Measurements from ENCODE around the gene MRM2. TPM values are rescaled to one million over a fixed set of nuclear protein-coding genes. Genes with fewer than 3 reads are reported as not detected.

Gene MRM2
- total and polyA plus RNA-seq, 4 donors = 9.7 to 14.9 (median 11.8) TPM

- no peak overlapping the region for H3K4me3 ChIP-seq (ENCODE audit: low read depth in 1 of 3, low read length in 3 of 3)
- DNase-seq (ENCODE audit: low spot score) = no peak
Measured at GRCh38 chr7:2248984-2249694, 7.1 kb upstream of the MRM2 start.

GRCh38 chr7:2247141-2247995 is 5.4 kb upstream of the MRM2 start:
- Histone ChIP-seq H3K9ac (ENCODE audit: low read depth in 1 of 2, low read length in 2 of 2) (no peak overlapping the region), H3K27me3 (ENCODE audit: control insufficient read depth in 4 of 4, insufficient read depth in 4 of 4, low read length in 3 of 4) (no peaks in the 10 kb centered on the region), H3K4me3 (ENCODE audit: low read depth in 1 of 3, low read length in 3 of 3) (no peak overlapping the region), H3K27ac (ENCODE audit: low read depth in 1 of 2, low read length in 2 of 2) (no peak overlapping the region), H3K36me3 (ENCODE audit: control insufficient read depth in 4 of 4, insufficient read depth in 3 of 4, low read depth in 1 of 4, low read length in 3 of 4) (no peaks in the 10 kb centered on the region), H3K4me1 (ENCODE audit: control insufficient read depth in 4 of 4, insufficient read depth in 4 of 4, low read length in 3 of 4) (peaks cover 4 to 8% (median 6%) of the 10 kb centered on the region in 4 donors), H3K9me3 (ENCODE audit: control insufficient read depth in 4 of 4, low read length in 3 of 4) (no peaks in the 10 kb centered on the region)
- TF ChIP-seq, protein P1, sequence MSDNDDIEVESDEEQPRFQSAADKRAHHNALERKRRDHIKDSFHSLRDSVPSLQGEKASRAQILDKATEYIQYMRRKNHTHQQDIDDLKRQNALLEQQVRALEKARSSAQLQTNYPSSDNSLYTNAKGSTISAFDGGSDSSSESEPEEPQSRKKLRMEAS (IDR thresholded peaks at IDR 0.05) = no peak
- peak; percentile 27 to 68 for TF ChIP-seq RAD21 (IDR thresholded peaks at IDR 0.05)
- TF ChIP-seq, protein P2, sequence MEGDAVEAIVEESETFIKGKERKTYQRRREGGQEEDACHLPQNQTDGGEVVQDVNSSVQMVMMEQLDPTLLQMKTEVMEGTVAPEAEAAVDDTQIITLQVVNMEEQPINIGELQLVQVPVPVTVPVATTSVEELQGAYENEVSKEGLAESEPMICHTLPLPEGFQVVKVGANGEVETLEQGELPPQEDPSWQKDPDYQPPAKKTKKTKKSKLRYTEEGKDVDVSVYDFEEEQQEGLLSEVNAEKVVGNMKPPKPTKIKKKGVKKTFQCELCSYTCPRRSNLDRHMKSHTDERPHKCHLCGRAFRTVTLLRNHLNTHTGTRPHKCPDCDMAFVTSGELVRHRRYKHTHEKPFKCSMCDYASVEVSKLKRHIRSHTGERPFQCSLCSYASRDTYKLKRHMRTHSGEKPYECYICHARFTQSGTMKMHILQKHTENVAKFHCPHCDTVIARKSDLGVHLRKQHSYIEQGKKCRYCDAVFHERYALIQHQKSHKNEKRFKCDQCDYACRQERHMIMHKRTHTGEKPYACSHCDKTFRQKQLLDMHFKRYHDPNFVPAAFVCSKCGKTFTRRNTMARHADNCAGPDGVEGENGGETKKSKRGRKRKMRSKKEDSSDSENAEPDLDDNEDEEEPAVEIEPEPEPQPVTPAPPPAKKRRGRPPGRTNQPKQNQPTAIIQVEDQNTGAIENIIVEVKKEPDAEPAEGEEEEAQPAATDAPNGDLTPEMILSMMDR (IDR thresholded peaks at IDR 0.05; ENCODE audit: low read depth, low read length, missing input control) = peak; percentile 31
- DNase-seq (ENCODE audit: low spot score) = peak; percentile 49
- WGBS = 75% methylated on average over 36 of the region's 36 CpGs

More at GRCh38 chr7:2248984-2249694, 7.1 kb upstream of the MRM2 start:
- Histone ChIP-seq H3K9ac (ENCODE audit: low read depth in 1 of 2, low read length in 2 of 2) (no peak overlapping the region), H3K9me3 (ENCODE audit: control insufficient read depth in 4 of 4, low read length in 3 of 4) (no peaks in the 10 kb centered on the region), H3K27me3 (ENCODE audit: control insufficient read depth in 4 of 4, insufficient read depth in 4 of 4, low read length in 3 of 4) (no peaks in the 10 kb centered on the region), H3K27ac (ENCODE audit: low read depth in 1 of 2, low read length in 2 of 2) (no peak overlapping the region), H3K4me1 (ENCODE audit: control insufficient read depth in 4 of 4, insufficient read depth in 4 of 4, low read length in 3 of 4) (no peaks in the 10 kb centered on the region), H3K36me3 (ENCODE audit: control insufficient read depth in 4 of 4, insufficient read depth in 3 of 4, low read depth in 1 of 4, low read length in 3 of 4) (peaks cover 0 to 2% (median under 1%) of the 10 kb centered on the region in 4 donors)
- WGBS = 62% methylated on average over 24 of the region's 24 CpGs
- no peak for TF ChIP-seq FOXA2 (IDR thresholded peaks at IDR 0.05)
- no peak for TF ChIP-seq HNF4A (conservative IDR thresholded peaks at IDR 0.05)
- TF ChIP-seq, protein P3, sequence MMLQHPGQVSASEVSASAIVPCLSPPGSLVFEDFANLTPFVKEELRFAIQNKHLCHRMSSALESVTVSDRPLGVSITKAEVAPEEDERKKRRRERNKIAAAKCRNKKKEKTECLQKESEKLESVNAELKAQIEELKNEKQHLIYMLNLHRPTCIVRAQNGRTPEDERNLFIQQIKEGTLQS (IDR thresholded peaks at IDR 0.05) = no peak

- Histone ChIP-seq H3K4me1 (ENCODE audit: control insufficient read depth in 4 of 4, insufficient read depth in 4 of 4, low read length in 3 of 4) (peaks cover 4 to 15% (median 10%) of the 10 kb centered on the region in 4 donors), H3K27ac (ENCODE audit: low read depth in 1 of 2, low read length in 2 of 2) (no peak overlapping the region), H3K27me3 (ENCODE audit: control insufficient read depth in 4 of 4, insufficient read depth in 4 of 4, low read length in 3 of 4) (no peaks in the 10 kb centered on the region), H3K4me3 (ENCODE audit: low read depth in 1 of 3, low read length in 3 of 3) (no peak overlapping the region), H3K9ac (ENCODE audit: low read depth in 1 of 2, low read length in 2 of 2) (no peak overlapping the region), H3K36me3 (ENCODE audit: control insufficient read depth in 4 of 4, insufficient read depth in 3 of 4, low read depth in 1 of 4, low read length in 3 of 4) (no peaks in the 10 kb centered on the region), H3K9me3 (ENCODE audit: control insufficient read depth in 4 of 4, low read length in 3 of 4) (no peaks in the 10 kb centered on the region)
- WGBS = 73% methylated on average over 22 of the region's 22 CpGs
- DNase-seq (ENCODE audit: low spot score) = no peak
- TF ChIP-seq HNF4A (conservative IDR thresholded peaks at IDR 0.05) = no peak
- TF ChIP-seq GABPA (IDR thresholded peaks at IDR 0.05 in 1 of 2, conservative IDR thresholded peaks at IDR 0.05 in 1 of 2) = no peak
Measured at GRCh38 chr7:2245883-2246675, 4.1 kb upstream of the MRM2 start.
